ENCODE results near the gene FAM120B.

GRCh38 chr6:170345662-170346061, 39.1 kb downstream of the FAM120B start:
- TF ChIP-seq EZH2 (IDR thresholded peaks at IDR 0.05; ENCODE audit: borderline replicate concordance, insufficient read depth, low read length, poor library complexity, severe bottlenecking) (no peak), SMC3 (conservative IDR thresholded peaks at IDR 0.05; ENCODE audit: poor library complexity) (no peak), EP300 (conservative IDR thresholded peaks at IDR 0.05; ENCODE audit: poor library complexity, severe bottlenecking) (no peak)
- TF ChIP-seq, protein P1, sequence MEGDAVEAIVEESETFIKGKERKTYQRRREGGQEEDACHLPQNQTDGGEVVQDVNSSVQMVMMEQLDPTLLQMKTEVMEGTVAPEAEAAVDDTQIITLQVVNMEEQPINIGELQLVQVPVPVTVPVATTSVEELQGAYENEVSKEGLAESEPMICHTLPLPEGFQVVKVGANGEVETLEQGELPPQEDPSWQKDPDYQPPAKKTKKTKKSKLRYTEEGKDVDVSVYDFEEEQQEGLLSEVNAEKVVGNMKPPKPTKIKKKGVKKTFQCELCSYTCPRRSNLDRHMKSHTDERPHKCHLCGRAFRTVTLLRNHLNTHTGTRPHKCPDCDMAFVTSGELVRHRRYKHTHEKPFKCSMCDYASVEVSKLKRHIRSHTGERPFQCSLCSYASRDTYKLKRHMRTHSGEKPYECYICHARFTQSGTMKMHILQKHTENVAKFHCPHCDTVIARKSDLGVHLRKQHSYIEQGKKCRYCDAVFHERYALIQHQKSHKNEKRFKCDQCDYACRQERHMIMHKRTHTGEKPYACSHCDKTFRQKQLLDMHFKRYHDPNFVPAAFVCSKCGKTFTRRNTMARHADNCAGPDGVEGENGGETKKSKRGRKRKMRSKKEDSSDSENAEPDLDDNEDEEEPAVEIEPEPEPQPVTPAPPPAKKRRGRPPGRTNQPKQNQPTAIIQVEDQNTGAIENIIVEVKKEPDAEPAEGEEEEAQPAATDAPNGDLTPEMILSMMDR (IDR thresholded peaks at IDR 0.05; ENCODE audit: poor library complexity, severe bottlenecking): no peak
